ENCODE measurements around the gene OR4K1.
"Not testable (repeated sequence)": the region's sequence is repeated elsewhere in the genome, so short reads cannot be mapped to it uniquely, and the experiment has no call there.

Gene OR4K1

GRCh38 chr14:19930617-19931016 lies at the start of gene OR4K1:
Gene OR4K1, plus strand, starts transcription at chr14:19930917. Its CDS starts 4,750 bp downstream, at chr14:19935667.
- DNase-seq = no peak

- DNase-seq = no peak
Observed at GRCh38 chr14:19895282-19895681, 35.4 kb upstream of the OR4K1 start.

DNA sequence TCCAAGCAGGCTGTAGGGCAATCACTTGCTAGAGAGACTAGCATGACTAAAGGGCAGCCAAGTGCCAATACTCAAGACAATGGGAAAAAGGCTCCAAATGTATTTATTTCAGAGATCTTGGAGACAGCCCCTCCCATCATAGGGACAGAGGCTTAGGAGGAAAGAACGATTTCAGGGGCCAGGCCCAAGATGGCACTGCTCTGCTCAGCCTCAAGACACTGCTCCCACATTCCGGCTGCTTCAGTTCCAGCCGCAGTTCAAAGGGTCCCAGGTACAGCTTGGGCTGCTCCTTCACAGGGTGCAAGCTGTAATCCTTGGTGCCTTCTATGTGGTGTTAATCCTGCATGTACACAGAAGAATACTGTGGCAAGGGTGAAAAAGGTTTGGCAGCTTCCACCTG lies 29.7 kb upstream of the OR4K1 start:
- DNase-seq = no peak

- DNase-seq = no peak
Observed at GRCh38 chr14:19902409-19902808, 28.3 kb upstream of the OR4K1 start.

DNA sequence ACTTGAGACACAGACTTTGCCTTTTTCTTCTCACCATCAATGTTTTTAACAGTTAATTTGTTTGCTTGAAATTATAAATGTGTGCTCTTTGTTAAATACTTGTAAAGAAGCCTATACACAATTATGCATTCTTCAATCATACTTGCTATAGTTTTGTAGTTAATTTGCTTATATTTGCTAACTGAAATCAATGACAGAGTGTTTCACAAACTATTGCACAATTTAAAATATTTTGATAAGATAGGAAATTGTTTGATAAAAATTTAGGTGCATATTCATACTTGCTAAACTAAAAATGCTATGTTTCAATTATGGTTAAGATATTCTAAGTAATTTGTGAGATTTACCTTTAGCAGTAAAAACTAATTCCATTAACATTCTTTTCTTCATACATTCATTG lies 24.1 kb upstream of the OR4K1 start:
- no peak for DNase-seq

DNA sequence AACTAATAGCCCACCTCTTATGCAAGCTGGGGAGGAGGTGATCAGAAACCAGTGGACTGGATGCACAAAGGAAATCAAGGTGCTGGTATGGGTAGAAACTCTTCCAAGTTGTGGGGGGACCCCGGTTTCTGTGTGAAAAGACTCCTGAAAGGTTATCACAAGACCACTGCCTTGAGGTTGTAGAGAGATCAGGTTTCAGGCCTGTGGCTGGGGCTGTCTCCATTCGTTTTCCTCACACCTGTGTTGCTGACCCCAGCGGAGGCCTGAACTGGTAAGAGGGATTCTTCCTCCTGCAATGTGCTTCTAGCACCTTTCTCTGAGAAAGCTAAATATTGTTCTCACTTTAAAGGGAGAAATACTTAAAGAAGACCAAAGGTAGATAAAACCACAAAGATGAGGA lies 19.6 kb upstream of the OR4K1 start:
- DNase-seq = no peak

- DNase-seq = no peak
Observed at GRCh38 chr14:19917243-19917642, 13.5 kb upstream of the OR4K1 start.

GRCh38 chr14:19917955-19918518 lies 12.7 kb upstream of the OR4K1 start:
- no peak for DNase-seq

DNA sequence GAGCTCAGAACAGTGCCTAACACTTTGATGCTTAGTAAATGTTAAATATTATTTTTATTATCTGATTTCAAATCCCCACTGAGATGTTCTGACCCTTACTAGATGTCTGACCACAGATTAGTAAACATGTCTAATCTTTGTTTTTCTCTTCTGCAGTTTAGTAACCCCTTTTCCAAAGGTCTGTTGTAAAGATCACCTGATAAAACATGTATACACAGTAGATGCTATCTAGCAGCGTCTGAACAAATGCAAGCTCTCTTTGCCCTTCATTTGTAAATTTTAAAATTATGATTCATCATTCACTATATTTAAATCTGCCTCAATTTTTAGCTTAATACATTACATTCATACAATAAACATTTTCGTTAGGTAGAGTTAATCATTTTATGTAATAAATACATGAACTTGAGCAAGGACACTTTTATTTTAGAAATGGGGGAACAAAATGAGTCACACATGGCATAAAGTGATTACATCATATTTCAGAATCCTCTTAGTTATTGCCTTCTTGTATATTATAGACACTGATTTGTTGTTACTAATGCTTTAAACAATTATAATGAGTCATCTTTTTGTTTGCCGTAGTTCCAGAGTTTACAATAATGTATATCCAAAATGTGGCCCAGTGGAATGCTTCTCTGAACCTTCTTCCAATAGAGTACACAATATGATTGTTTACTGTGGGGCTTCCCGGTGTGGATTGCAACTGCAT lies 12.0 kb upstream of the OR4K1 start:
- no peak for DNase-seq

DNA sequence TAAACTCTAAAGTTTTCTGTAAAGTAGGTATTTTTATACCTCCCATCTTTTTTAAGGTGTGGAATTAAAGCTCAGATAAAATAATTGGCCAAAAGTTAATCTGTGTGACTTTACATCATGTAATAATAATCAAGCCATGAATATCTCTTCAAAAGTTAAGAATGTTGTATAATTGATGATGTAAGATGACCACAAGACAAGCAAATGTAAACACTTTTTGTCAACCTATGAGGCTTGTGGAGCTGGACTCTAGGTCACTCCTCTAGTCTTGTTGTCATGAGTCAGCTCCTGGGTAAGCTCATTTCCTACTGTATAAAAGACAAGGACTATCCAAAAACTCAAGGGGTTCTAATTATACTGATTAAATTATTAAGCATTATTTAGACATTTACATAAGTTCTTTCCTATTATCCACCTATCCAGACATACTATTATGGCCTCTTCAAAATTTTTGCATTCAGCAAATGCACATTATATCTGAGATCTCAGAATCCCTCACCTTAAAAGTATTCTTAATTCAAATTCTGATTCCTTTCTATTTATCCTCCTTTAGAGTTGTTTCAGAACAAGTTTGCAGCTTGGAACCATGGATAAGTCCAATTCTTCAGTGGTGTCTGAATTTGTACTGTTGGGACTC lies 10.6 kb upstream of the OR4K1 start, which contains the start of gene OR4K5:
Gene OR4K5 (plus strand): TSS at position 587 of the 637 bp plus-strand sequence. CDS start 0 bp downstream, at position 587.
- DNase-seq = no peak

DNA sequence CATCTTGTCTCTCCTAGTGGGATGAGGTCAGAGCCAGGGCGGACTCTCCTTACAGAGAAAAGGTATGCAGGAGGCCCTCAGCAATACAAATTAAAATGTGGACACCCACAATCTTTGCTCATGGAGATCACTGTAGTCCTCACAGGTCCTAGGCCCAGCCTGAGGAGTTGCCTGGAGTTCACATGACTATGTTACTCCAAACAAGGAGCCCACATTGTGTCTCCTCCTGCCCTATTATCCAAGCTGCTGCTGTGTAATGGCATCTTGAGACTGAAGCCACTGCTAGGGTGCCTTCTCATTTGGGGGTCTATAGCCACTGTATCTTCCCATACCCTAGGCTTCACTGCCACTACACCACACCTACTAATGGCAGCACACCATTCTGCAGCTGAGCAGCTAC lies 11.0 kb downstream of the OR4K1 start:
- no peak for DNase-seq

GRCh38 chr14:19947413-19948090 lies 16.8 kb downstream of the OR4K1 start:
- no peak for DNase-seq

DNA sequence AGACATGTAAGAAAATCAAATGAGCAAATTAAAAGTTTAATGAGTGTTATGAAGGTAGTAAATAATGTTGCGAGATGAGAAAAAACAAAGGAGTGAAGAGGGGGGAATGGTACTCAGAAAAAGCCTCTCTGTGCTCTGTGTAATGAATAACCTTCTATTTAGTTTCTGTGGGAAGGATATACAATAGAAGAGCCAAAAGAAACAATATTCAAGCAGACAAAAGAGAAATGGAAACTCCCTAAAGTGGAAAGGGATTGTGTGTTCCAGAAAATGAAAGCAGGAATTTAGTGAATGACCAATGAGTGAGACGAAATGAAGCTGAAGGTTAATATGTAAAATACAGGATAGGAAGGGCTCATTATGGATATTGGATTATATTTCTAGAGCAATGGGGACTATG lies 18.5 kb downstream of the OR4K1 start:
- no peak for DNase-seq

DNA sequence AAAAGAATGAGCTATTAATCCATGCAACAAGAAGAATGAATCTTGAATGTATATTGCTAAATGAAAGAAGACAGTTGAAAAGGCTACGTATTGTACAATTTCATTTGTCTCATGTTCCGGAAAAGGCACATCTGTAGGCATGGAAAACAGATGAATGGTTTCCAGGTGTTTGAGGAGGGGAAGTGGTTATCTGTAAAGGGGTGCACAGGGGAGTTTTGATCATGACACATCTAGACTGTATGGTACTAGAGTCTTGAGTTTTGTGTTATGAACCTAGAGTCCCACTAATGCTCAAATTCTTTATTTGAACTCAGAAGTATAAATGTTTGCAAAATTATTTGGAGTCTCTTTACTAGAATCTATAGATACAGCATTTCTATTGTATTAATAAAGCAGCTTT lies 39.0 kb downstream of the OR4K1 start:
- not testable (repeated sequence) for DNase-seq

DNA sequence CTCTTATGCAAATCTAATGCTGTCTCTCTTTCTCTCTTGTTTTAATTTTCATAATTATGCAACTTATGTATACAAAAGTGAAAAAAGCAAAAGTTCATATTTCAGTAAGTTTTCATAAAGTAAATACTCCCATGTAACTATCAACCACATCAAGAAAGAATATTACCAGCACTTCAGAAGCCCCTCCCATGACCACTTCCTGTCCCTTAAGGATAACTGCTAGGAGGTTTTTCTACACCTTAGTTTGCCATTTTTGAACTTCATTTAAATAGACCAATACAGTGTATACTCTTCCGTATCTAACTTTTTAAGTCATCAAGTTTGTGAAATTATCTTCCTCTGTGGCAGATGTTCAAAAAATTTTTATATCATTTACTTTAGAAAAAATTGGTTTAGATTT lies 44.1 kb downstream of the OR4K1 start:
- DNase-seq = no peak

DNA sequence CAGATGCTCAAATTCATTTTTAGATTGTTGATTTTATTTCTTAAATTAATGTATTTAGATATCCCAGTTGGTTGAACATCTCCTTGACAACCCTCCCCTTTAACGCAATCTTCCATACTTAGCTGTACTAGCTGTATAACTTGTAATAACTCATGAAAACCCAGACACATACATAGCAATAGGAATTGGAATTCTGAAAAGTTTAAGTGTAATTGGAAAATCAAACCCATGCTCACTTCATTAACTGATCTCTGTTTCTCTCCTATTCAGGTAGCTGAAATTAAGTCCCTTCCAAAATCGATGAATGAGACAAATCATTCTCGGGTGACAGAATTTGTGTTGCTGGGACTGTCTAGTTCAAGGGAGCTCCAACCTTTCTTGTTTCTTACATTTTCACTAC lies 44.6 kb downstream of the OR4K1 start, which contains the start of gene OR4K15:
Gene OR4K15 (plus strand): TSS at position 301 of the 400 bp plus-strand sequence. CDS start 0 bp downstream, at position 301.
- DNase-seq = no peak

All from NCI-H2227 treated with DMSO at 0.1 percent for 48 hours (cell line).